CD4-positive, alpha-beta T cell treated with Interferon alpha-2 for 1 hour (primary cell): ENCODE measurements around the gene ZBTB42.
"Not testable (repeated sequence)": the region's sequence is repeated elsewhere in the genome, so short reads cannot be mapped to it uniquely, and the experiment has no call there.

Experiments used
- DNase-seq, 2 donors: peaks; one replicate each; pipeline ENCODE4 v3.0.0-alpha.2; 2020 to 2022

The ZBTB42 gene

GRCh38 chr14:104813286-104813685 is 12.4 kb downstream of the ZBTB42 start:
- DNase-seq, result no peak

- not testable (repeated sequence) for DNase-seq
Measured at GRCh38 chr14:104814701-104815100, 13.8 kb downstream of the ZBTB42 start.

- no peak for DNase-seq
Measured at GRCh38 chr14:104816616-104816884, 15.6 kb downstream of the ZBTB42 start.

- no peak for DNase-seq
Measured at GRCh38 chr14:104817930-104818713, 17.2 kb downstream of the ZBTB42 start.

- no peak for DNase-seq
Measured at GRCh38 chr14:104818714-104819161, 17.8 kb downstream of the ZBTB42 start.

- no peak for DNase-seq
Measured at GRCh38 chr14:104819361-104819781, 18.5 kb downstream of the ZBTB42 start.

- no peak for DNase-seq
Measured at GRCh38 chr14:104820669-104821228, 19.8 kb downstream of the ZBTB42 start.

- no peak for DNase-seq
Measured at GRCh38 chr14:104821229-104821945, 20.5 kb downstream of the ZBTB42 start.

GRCh38 chr14:104821971-104822608 is 21.2 kb downstream of the ZBTB42 start:
- DNase-seq, result no peak

GRCh38 chr14:104822821-104823615 is 22.1 kb downstream of the ZBTB42 start:
- DNase-seq, result no peak

- DNase-seq, result no peak
Measured at GRCh38 chr14:104824353-104824997, 23.6 kb downstream of the ZBTB42 start.

GRCh38 chr14:104826189-104826860 is 25.4 kb downstream of the ZBTB42 start:
- DNase-seq, result peak; percentile 87 to 93

GRCh38 chr14:104826861-104827176 is 25.9 kb downstream of the ZBTB42 start:
- DNase-seq, result no peak

- DNase-seq, result peak; percentile 63 to 73
Measured at GRCh38 chr14:104827177-104828055, 26.5 kb downstream of the ZBTB42 start.

- DNase-seq, result no peak
Measured at GRCh38 chr14:104830781-104831180, 29.9 kb downstream of the ZBTB42 start.

- DNase-seq, result not testable (repeated sequence)
Measured at GRCh38 chr14:104836171-104836935, 35.5 kb downstream of the ZBTB42 start.

- no peak for DNase-seq
Measured at GRCh38 chr14:104841730-104842129, 40.8 kb downstream of the ZBTB42 start.

GRCh38 chr14:104843006-104843405 is 42.1 kb downstream of the ZBTB42 start:
- no peak for DNase-seq

- no peak for DNase-seq
Measured at GRCh38 chr14:104843442-104844305, 42.8 kb downstream of the ZBTB42 start.
